ENCODE measurements around the gene CKAP2L.

Gene CKAP2L

DNA sequence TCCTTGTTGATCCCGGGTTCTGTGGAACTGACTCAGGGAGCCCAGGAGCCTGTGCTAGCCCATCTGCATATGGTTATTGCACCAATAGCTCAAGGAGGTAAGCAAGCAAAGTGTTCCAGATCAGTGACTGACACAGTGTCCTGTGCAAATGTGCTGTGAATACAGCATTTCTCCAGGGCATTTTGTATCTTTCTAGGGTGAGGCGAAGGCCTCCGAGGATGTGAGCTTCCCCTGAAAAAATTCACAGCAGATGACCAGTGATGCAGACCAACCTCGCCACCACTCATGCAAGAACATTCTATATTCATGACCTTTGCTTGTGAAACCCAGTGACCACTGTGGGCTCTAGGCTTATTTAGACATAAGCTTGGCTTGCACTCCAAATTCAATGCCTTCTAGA is 58.8 kb downstream of the CKAP2L start:
- no peak for DNase-seq

DNA sequence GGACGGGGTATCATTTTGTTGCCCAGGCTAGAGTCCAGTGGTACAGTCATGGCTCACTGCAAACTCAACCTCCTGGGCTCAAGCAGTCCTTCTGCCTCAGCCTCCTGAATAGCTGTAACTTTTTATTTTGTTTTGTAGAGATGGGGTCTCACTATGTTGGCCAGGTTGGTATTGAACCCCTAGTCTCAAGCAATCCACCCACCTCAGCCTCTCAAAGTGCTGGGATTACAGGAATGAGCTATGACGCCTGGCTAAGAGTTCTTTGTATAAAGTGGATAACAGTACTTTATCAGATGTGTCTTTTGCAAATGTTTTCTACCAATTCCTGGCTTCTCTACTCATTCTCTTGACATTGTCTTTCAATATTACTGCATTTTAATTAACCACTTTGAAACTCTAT is 60.7 kb downstream of the CKAP2L start:
- DNase-seq: no peak

DNA sequence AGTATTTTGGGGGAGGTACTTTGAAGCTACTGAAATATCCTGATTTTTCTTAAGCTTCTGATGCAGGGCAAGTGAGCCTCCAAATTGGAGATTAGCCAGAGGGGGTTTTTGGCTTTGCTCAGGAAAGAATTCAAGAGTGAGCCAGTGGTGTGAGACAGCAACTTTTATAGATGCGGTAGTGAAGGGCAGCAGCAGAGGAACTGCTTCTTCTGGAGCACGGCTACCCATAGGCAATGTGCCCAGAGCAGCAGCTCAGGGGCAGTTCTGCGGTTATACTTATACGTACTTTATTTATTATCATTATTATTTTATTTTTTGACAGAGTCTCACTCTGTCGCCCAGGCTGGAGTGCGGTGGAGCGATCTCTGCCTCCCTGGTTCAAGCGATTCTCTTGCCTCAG is 63.4 kb downstream of the CKAP2L start:
- no peak for DNase-seq

DNA sequence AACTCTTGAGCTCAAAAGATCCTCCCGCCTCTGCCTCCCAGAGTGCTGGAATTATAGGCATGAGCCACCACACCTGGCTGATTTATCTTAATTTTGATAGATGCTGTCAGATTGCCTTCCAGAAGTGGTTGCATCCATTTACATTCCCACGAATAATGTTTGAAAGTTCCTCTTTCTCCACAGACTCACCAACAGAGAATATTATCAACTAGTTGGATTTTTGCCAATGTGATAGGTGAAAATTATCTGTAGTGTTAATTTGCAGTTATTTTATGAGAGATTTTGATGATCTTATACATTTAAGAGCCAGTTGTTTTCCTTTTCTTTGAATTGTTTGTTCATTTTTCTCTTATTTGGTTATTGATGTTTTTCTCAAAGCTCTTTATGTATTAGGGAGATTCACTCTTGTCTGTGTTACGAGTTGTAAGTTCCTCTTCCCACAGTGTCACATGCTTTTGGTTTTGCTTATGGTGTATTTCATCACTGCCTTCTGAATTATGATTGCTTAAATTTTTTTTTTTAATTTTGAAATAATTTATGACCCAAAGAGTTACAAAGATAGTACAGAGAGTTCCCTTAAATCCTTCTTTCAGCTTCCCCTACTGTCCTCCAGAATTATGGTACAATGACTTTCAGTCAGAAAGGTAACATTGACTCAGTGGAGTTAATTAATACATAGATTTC is 64.3 kb downstream of the CKAP2L start:
- no peak for DNase-seq

DNA sequence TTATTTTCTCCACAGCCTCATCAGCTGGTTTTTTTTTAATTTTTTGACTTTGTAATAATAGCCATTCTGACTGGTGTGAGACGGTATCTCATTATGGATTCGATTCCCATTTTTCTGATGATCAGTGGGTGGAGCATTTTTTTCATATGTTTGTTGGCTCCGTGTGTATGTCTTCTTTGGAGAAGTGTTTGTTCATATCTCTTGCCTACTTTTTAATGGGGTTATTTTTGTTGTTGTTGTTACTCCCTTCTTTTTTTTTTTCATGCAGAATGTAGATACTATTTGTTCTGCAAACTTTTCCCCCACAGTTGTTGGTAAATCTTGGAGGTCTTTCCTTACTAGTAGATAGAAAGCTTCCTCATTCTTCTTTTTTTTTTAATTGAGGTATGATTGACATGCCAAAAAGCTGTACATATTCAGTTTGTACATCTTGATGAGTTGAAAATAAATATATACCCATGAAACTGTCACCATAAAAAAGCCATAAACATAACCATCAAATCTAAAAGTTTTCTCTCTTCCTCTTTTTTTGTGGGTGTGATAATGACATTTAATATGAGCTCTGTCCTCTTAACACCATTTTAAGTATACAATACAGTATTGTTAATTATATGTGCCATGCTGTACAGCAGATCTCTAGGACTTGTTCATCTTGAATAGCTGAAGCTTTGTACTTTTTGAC is 65.4 kb downstream of the CKAP2L start:
- DNase-seq: no peak

DNA sequence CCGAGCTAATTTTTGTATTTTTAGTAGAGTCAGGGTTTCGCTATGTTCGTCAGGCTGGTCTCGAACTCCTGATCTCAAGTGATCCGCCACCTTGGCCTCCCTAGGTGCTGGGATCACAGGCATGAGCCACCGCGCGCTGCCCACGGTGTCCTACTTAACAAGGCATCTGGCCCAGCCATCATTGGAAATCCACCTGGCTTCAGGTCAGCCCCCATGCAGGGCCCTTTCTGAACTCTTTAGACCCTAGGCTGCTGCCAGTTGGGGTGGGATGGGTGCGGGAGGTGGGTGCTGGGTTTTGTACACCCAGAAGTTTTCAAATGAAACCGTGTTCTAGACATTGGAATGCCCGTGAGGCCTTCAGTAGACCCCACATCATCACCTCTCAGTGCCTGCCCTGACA is 70.2 kb downstream of the CKAP2L start:
- no peak for DNase-seq

DNA sequence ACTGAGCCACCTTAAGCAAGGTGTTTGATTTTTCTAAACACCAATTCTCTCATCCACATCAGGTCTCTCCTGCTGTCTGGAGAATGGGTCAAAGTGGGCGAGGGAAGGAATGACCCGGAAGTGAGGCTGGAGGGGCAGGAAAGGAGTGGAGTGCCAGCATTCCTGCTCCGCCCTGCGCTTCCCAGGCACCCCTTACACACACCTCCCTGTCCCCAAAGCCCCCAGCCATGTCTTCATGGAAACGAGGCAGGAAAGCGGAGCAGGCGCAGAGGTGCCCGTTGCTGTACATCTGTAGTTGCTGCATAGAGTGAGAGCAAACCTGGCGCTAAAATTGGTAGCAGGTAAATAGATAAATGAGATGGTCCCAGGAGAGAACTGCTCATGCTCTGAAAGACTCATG is 70.8 kb downstream of the CKAP2L start:
- no peak for DNase-seq

DNA sequence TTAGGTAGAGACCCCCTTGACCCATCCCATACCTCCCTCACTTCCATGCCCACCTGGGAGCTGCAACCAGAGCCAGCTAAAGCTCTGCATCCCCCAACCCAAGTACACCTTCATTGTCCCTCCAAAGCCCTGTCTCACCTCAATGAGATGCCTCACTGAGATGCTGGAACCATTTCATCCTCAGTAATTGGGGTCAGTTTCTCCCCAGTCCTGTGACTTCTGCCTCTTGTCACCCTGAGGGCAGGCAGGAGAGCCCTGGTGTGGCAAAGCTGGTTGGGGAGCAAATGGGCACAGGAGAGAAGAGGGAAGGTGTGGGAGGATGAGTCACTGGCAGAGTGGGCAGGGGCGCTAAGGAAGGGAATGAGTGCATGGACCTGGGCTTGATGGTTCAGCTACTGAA is 71.5 kb downstream of the CKAP2L start:
- no peak for DNase-seq

DNA sequence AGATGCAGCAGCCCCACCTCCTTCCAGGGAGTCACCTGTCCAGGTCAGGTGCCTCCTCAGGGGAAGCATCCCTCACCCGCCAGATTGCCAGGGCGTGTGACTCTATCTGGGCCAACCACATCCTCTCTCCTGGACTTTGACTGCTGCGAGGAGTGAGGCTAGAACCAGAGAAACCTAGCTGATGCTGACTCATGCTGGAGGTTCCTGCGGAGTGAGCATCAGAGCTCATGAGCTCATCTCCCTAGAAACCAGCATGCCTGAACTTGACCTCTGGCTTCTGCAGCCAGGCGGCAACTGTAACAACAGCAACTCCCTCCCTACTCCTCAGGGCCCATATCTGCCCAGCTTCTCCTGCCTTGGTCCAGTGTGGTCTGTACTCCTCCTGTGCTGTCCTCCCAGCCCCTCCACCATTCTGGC is 71.9 kb downstream of the CKAP2L start:
- peak; percentile 63 for DNase-seq

DNA sequence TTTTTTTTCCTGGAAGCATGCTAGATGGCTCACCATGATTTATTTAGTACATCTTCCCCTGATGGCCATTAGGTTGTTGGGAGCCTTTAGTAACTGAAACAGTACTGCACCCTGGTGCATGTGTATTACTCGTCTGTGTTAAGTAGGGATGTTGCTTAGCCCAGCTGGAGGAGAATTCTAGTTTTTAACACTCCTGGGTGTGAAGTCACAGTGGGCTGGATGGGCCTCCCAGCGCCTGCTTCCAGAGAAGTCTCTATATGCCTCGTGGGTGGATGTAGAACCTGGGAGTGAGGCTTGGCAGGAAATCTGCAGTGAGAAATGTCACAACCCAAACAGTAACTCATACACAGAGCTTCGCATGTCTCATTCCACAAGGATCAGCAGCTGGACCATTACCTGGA is 72.5 kb downstream of the CKAP2L start:
- no peak for DNase-seq

DNA sequence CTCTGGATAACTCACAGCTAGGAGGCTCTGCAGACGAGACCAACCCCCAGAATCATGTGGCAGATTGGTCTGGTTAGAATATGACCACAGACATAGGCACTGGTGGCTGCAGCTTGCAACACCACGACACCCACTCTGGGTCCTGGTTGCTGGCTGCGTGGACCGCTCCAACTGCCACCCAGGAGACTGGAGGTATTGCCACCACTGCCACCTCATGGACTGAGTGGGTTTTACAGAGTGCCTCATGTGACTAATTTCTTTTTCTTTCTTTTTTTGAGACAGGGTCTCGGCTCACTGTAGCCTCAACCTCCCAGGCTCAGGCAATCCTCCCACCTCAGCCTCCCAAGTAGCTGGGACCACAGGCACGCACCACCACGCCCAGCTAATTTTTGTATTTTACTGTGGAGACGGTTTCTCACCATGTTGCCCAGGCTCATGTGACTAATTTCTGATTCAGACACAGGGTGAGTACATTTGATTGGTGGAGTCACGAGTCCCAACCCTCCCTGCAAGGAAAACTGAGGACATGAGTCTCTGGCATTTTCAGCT is 73.5 kb downstream of the CKAP2L start:
- peak; percentile 77 for DNase-seq

DNA sequence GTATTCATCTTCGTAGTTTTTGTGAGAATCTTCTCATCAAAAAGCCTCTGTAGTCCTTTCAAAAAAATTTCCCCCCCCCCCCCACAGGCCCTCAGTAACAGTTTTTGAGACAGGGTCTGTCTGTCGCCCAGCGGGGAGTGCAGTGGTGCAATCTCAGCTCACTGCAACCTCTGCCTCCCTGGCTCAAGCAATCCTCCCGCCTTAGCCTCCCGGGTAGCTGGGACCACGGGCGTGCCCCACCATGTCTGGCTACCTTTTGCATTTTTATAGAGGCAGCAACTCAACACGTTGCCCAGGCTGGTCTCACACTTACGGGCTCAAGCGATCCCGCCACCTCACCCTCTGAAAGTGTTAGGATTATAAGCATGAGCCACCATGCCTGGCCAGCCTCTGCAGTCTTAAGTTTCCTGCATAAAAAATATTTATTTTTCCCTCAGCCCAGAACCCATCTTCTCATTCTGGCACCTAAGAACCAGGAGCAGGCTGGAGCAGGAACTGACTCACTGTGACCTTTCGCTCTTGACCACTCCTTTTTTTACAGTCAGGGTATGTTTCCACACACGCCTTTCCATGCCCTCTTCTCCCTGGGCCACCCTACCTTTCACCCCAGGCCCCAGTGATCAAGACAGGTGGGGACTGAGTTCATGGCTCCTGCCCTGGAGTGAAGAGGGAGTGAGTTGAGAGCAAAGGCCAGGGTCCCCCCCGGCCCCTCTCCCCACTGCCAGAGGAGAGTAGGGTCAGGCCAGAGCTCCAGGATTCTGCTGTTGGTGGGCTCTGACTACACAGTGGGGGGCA is 76.1 kb downstream of the CKAP2L start:
- no peak for DNase-seq

DNA sequence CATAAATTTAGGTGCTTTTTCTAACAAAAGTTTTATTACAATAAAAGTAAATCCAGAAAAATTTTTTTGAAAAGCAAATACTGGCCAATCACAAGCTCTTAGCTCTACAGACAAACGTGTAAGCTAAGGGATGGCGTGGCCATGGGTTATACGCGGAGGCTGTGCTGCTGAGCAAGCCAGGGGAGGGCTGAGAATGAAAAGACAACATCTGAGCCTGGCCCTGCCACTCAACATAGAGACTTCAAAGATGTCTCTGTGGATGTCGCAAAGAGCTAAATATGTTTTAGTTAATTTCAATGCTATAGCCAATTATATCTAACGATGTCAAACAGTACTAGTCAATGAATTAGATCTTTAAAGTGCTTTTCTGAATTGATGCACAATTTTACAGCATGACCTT is 76.9 kb downstream of the CKAP2L start:
- DNase-seq: no peak
